ENCODE results near the gene OBSCN.
"Not testable (repeated sequence)": the region's sequence is repeated elsewhere in the genome, so short reads cannot be mapped to it uniquely, and the experiment has no call there.

Gene OBSCN

DNA sequence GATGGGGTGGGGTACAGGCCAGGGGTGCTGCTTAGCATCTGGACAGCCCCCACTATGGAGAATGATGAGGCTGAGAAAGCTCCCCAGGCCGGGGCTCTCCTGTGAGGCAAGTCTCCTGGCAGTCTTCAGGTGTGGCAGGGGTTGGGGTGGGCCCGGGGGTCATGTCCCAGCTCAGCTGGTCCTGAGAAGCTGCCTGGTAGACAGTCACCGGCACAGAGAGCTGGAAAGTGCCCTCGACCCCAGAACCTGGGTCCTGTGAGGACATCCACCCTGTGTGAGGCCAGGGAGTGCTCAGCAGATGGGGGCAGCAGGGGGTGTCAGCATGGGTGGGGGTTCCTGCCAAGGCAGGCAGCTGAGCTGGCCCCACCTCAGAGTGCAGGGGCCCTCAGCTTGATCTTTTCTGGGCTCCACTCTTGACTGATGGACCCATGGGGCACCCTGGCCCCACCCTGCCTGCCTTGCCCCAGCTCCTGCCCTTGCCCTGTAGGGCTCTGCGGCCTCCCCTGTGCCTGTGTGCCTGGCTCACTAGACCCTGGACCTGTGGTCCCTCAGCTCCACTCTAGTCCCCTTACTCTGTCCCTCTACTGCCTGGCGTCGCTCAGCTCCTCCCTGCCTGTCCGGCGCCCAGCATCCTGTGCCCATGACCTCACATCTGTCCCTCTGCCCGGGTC, 36.5 kb upstream of the OBSCN start:
- no peak for DNase-seq (ENCODE audit: low read depth in 1 of 2, low spot score in 1 of 2)

DNA sequence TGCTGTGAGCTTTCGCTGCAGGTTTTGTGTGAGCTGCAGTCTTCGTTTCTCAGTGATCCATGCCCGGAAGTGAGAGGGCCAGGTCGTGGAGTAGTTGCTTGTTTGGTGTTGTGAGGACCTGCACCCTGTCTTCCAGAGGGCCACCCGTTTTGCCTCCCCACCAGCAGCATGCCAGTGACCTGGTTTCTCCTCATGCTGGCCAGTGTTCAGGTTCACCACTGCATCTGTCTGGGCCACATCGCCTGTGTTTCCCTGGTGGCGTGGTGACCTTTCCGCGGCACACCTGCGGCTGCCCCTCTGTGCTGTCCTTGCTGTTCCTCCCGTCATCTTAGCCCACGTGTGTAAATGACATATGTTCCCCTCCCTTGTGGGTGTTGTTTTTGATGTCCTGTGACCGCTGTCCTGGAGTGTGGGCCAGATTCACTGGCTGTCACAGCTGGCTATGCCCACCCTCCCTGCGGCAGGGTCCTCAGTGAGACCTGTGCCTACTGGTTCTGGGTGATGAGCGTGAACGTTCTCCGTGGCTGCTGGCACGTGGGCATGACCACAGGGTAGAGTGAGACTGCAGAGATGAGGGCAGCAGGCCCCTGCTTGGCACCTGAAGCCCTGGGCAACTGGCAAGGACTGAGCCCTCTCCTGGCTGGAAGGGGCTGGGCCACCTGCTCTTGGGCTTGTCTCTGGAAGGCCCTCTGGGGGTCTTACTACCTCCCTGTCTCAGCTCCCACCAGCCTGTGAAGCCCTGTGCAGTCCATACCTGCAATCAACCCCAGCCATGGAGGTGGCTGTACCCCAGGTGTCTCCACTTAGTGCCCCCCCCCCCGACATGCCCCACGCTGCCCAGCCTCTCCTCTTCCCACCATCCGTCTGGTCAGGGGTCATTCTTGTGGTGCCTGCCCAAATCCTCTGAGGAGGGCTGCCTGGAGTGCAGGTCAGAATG, 35.0 kb upstream of the OBSCN start:
- no peak for DNase-seq (ENCODE audit: low read depth in 1 of 2, low spot score in 1 of 2)

GRCh38 chr1:228173528-228174481, 34.0 kb upstream of the OBSCN start:
- DNase-seq (ENCODE audit: low read depth in 1 of 2, low spot score in 1 of 2), result not testable (repeated sequence)

DNA sequence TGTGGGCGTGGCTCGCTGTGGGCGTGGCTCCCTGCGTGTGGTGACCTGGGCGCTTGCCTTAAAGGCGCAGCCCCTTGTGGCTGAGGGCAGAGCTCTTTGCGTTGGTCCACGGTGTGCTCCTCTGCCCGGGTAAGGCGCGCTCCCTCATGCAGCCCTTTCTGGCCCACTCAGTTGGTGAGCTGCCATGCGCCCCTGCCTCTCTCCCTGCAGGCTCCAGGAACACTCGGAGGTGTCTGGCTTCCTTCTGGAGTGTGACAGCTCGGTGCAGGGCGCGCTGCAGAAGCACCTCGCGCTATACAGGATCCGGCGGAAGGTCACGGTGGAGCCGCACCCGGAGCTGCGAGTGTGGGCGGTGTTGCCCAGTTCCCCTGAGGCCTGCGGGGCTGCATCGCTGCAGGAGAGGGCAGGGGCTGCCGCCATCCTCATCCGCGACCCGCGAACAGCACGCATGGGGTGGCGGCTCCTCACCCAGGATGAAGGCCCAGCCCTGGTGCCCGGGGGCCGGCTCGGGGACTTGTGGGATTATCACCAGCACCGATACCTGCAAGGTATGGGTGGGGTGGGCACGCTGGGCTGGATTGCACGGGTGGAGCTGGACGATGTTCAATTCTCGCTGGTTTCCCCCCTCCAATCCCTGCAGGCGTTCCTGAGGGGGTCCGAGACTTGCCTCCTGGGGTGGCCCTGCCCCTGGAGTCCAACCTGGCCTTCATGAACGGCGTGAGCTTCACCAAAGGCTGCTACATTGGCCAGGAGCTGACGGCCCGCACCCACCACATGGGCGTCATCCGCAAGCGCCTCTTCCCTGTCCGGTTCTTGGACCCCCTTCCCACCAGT, 33.1 kb upstream of the OBSCN start:
- no peak for DNase-seq (ENCODE audit: low read depth in 1 of 2, low spot score in 1 of 2)

- DNase-seq (ENCODE audit: low read depth in 1 of 2, low spot score in 1 of 2), result no peak
These were observed 32.4 kb upstream of the OBSCN start for GRCh38 chr1:228175316-228176023.

DNA sequence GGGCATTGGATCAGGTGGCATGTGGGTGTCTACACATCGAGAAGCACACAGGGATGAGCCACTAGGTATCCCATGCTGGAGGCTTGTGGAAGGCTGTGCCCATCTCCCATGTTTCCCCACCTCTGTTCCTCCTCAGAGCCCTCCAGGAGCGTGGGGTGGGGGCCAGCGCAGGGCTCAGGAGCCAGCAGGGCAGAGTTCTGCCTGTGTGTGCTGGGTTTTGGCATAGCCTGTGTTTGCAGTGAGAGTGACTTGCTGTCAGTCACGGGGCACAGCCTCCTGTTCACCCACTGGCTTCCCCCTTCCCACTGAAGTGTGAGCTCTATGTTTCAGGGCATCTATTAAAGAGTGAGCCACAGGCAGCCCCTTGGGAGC, 31.8 kb upstream of the OBSCN start:
- DNase-seq (ENCODE audit: low read depth in 1 of 2, low spot score in 1 of 2), result no peak

- no peak for DNase-seq (ENCODE audit: low read depth in 1 of 2, low spot score in 1 of 2)
These were observed 31.2 kb upstream of the OBSCN start for GRCh38 chr1:228176461-228177182.

DNA sequence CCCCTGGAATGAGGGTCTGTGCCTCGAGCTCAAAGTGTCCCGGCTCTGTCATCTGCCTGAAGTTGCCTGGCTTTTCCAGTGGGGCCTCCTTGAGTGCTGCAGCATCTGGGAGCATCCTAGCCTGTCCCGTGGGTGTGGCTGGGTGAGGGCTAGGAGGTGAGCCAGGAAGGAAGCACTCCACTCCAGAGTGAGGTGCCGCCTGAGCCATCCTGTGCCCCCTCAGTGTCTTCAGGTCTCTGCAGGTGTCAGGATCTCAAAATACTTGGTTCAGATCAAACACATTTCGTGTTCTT, 30.7 kb upstream of the OBSCN start:
- DNase-seq (ENCODE audit: low read depth in 1 of 2, low spot score in 1 of 2), result no peak

DNA sequence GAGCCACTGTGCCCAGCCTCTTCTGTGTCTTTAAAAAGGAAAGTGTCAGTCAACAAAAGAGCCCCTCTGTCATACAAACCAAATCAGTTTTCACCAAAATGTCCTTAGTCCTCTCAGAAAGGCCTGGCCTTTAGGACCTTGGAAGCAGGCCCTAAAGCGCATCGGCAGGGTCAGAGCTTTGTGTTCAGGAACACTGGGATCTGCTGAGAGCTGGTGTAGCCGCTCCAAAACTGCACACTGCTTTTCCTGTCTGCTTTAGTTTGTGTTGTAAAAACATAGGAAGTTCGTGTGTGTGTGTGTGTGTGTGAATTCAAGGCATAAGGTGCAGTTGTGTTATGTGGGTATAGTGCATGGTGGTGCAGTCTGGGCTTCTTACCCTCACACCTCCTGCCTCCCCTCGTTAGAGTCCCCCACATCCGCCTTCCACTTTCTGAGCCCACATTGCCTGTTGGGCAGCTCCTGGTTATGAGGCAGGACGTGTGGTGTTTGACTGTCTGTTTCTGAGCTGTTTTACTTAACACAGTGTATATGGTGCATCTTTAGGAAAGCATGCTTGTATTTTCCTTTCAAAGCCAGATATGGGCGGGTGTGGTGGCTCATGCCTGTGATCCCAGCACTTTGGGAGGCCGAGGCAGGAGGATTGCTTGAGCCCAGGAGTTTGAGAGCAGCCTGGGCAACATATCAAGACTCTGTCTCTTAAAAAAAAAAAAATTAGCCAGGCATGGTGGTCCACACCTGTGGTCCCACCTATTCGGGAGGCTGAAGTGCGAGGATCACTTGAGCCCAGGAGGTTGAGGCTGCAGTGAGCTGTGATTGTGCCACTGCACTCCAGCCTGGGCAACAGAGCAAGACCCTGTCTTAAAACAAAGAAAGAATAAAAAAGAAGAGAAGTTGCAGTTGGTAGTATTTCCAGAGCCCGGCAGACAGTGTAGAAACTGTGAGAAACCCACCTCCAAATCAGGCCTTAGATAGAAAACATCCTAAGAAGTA, 29.8 kb upstream of the OBSCN start:
- DNase-seq (ENCODE audit: low read depth in 1 of 2, low spot score in 1 of 2), result no peak

GRCh38 chr1:228178737-228179684, 28.8 kb upstream of the OBSCN start:
- no peak for DNase-seq (ENCODE audit: low read depth in 1 of 2, low spot score in 1 of 2)

DNA sequence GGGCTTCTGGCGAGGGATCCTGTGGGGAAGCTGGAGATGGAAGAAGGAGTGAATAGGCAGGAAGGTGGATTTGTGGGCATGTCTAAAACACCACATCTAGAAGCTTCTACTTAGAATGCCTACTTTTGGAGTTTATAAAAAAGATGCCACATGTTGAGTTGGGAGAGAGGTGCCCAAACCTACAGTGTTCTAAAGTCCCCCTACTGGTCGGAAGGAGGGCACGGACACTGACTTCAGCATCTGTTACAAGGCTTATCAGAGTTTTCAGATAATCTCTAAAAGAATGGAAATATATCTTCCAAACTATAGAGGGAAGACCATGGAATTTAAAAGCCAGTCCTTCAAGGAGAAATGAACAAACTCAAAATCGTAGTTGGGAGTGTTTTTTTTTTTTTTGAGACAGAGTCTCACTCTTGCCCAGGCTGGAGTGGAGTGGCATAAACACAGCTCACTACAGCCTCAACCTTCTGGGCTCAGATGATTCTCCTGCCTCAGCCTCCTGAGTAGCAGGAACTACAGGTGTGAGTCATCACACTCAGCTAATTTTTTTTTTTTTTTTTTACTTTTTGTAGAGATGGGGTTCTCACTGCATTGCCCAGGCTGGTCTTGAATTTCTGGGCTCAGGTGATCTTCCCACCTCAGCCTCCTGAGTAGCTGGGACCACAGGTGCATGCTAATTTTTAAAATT, 27.4 kb upstream of the OBSCN start:
- no peak for DNase-seq (ENCODE audit: low read depth in 1 of 2, low spot score in 1 of 2)

GRCh38 chr1:228180959-228181644, 26.7 kb upstream of the OBSCN start:
- no peak for DNase-seq (ENCODE audit: low read depth in 1 of 2, low spot score in 1 of 2)

GRCh38 chr1:228181645-228182034, 26.2 kb upstream of the OBSCN start:
- no peak for DNase-seq (ENCODE audit: low read depth in 1 of 2, low spot score in 1 of 2)

DNA sequence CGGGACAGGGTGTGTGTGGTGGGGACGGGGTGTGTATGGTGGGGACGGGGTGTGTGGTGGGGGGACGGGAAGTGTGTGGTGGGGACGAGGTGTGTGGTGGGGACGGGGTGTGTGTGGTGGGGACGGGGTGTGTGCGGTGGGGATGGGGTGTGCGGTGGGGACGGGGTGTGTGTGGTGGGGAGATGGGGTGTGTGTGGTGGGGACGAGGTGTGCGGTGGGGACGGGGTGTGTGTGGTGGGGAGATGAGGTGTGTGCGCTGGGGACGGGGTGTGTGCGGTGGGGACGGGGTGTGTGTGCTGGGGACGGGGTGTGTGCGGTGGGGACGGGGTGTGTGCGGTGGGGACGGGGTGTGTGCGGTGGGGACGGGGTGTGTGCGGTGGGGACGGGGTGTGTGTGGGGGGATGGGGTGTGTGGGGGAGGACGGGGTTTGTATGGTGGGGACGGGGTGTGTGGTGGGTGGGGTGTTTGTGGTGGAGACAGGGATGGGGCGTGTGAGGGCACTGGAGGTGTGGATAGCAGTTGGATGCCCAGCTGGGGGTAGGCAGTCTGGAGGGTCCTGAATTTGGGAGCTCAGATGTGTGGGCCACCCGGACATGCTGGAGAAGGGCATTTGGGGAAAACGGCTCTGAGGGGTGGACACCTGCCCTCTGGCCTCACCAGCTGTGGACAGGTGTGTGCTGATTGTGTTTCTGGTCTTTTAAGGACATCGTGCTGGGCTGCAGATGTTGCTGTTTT, 25.4 kb upstream of the OBSCN start:
- DNase-seq (ENCODE audit: low read depth in 1 of 2, low spot score in 1 of 2), result no peak

GRCh38 chr1:228184152-228184551, 23.7 kb upstream of the OBSCN start:
- DNase-seq (ENCODE audit: low read depth in 1 of 2, low spot score in 1 of 2), result no peak

Data from activated CD4-positive, alpha-beta T cell treated with anti-CD3 and anti-CD28 coated beads, Interleukin-2, amount 50 U/mL, for 24 hours (primary cell).